Measurements from ENCODE around the gene NUDT21. TPM values are rescaled to one million over a fixed set of nuclear protein-coding genes. Genes with fewer than 3 reads are reported as not detected.

NUDT21 gene
- total and polyA plus RNA-seq, 10 donors = 19.4 to 93.0 (median 65.4) TPM

GRCh38 chr16:56451753-56452689 lies 889 bp upstream of the NUDT21 start:
- H3K27ac ChIP-seq = peak overlapping the region; percentile 75 to 91 (median 86)
- H3K4me3 ChIP-seq = peak overlapping the region; percentile 84 to 98 (median 90)
- TF ChIP-seq POLR2AphosphoS5 (IDR thresholded peaks at IDR 0.05) (no peak), POLR2A (IDR thresholded peaks at IDR 0.05) (no peak), CTCF (IDR thresholded peaks at IDR 0.05 in 8 of 11, conservative IDR thresholded peaks at IDR 0.05 in 3 of 11) (no peak)
- no peak for DNase-seq
- intact Hi-C loops (cut with DNase I; ENCODE audit: low total_unique reads) = no loop called here
- H3K4me1 ChIP-seq = peaks cover 20 to 57% (median 49%) of the 10 kb centered on the region in 6 donors
- H3K36me3 ChIP-seq = peaks cover 0 to 47% (median 38%) of the 10 kb centered on the region in 6 donors
- H3K27me3 ChIP-seq (replicated peaks in 1 of 7) = no peaks in the 10 kb centered on the region
- WGBS, 5 donors = 7 to 15% (median 12%) methylated on average over 31 of the region's 31 CpGs
- H3K9me3 ChIP-seq = no peaks in the 10 kb centered on the region

- intact Hi-C loops (cut with DNase I; ENCODE audit: low total_unique reads) = no loop called here
- Histone ChIP-seq H3K27me3 (replicated peaks in 1 of 7) (no peaks in the 10 kb centered on the region), H3K9me3 (no peaks in the 10 kb centered on the region), H3K4me3 (peak overlapping the region; percentile 84 to 98 (median 90)), H3K4me1 (peaks cover 20 to 62% (median 49%) of the 10 kb centered on the region in 6 donors), H3K27ac (peak overlapping the region; percentile 75 to 91 (median 86)), H3K36me3 (peaks cover 0 to 47% (median 37%) of the 10 kb centered on the region in 6 donors)
- DNase-seq = peak; percentile 71
- no peak for TF ChIP-seq CTCF (IDR thresholded peaks at IDR 0.05 in 8 of 11, conservative IDR thresholded peaks at IDR 0.05 in 3 of 11)
- TF ChIP-seq POLR2A (IDR thresholded peaks at IDR 0.05) = no peak
- TF ChIP-seq POLR2AphosphoS5 (IDR thresholded peaks at IDR 0.05) = no peak
- WGBS, 5 donors = 7 to 13% (median 9%) methylated on average over 18 of the region's 18 CpGs
Observed at GRCh38 chr16:56450275-56450985, 702 bp downstream of the NUDT21 start.

- TF ChIP-seq CTCF (IDR thresholded peaks at IDR 0.05 in 8 of 11, conservative IDR thresholded peaks at IDR 0.05 in 3 of 11) (no peak), POLR2AphosphoS5 (IDR thresholded peaks at IDR 0.05) (no peak), POLR2A (IDR thresholded peaks at IDR 0.05) (no peak)
- peaks cover 0 to 47% (median 33%) of the 10 kb centered on the region in 6 donors for H3K36me3 ChIP-seq
- intact Hi-C loops (cut with DNase I; ENCODE audit: low total_unique reads) = no loop called here
- DNase-seq = no peak
- H3K27ac ChIP-seq = no peak overlapping the region
- peaks cover 20 to 58% (median 46%) of the 10 kb centered on the region in 6 donors for H3K4me1 ChIP-seq
- H3K27me3 ChIP-seq (replicated peaks in 1 of 7) = no peaks in the 10 kb centered on the region
- no peak overlapping the region for H3K4me3 ChIP-seq
- H3K9me3 ChIP-seq = no peaks in the 10 kb centered on the region
Observed at GRCh38 chr16:56448005-56448404, 3.1 kb downstream of the NUDT21 start.

GRCh38 chr16:56447286-56447685 lies 3.8 kb downstream of the NUDT21 start:
- intact Hi-C loops (cut with DNase I; ENCODE audit: low total_unique reads) = no loop called here
- H3K27me3 ChIP-seq (replicated peaks in 1 of 7) = no peaks in the 10 kb centered on the region
- H3K4me3 ChIP-seq = no peak overlapping the region
- DNase-seq = no peak
- no peaks in the 10 kb centered on the region for H3K9me3 ChIP-seq
- peaks cover 14 to 50% (median 38%) of the 10 kb centered on the region in 6 donors for H3K4me1 ChIP-seq
- peaks cover 0 to 55% (median 38%) of the 10 kb centered on the region in 6 donors for H3K36me3 ChIP-seq
- no peak overlapping the region for H3K27ac ChIP-seq
- WGBS, 5 donors = 62 to 81% (median 79%) methylated on average over 2 of the region's 2 CpGs
- TF ChIP-seq POLR2A (IDR thresholded peaks at IDR 0.05) (no peak), CTCF (IDR thresholded peaks at IDR 0.05 in 8 of 11, conservative IDR thresholded peaks at IDR 0.05 in 3 of 11) (no peak), POLR2AphosphoS5 (IDR thresholded peaks at IDR 0.05) (no peak)

Measured in spleen (tissue), 11 donors.